Astrocyte (in vitro differentiated cells and primary cell): ENCODE results near the gene TMCC1. TPM values are rescaled to one million over a fixed set of nuclear protein-coding genes. Genes with fewer than 3 reads are reported as not detected.

Experiments
- DNase-seq: peaks from one replicate; pipeline ENCODE4 v3.0.0-alpha.2; 2010; ENCODE audit warnings: low read depth
- FAIRE-seq: peaks from 2 replicates; lab custom pipeline; 2011; peaks lifted over from hg19 to GRCh38; lab: Jason Lieb, UNC
- H2AFZ ChIP-seq: 2 replicates; pipeline ENCODE4 v1.6.0; 2012; ENCODE audit warnings: low read depth, low read length, inconsistent platforms
- H3K27ac ChIP-seq: 2 replicates; pipeline ENCODE4 v1.5.1; 2011; ENCODE audit warnings: low read depth, low read length, inconsistent platforms
- H3K27me3 ChIP-seq: 2 replicates; pipeline ENCODE4 v1.6.0; 2011; ENCODE audit warnings: low read length, inconsistent platforms; ENCODE audit not compliant: insufficient read depth
- H3K36me3 ChIP-seq: 2 replicates; pipeline ENCODE4 v1.5.1; 2011; ENCODE audit warnings: low read length, inconsistent platforms; ENCODE audit not compliant: insufficient read depth
- H3K4me1 ChIP-seq: 2 replicates; pipeline ENCODE4 v1.5.1; 2011; ENCODE audit warnings: low read length, inconsistent platforms; ENCODE audit not compliant: insufficient read depth
- H3K4me2 ChIP-seq: 2 replicates; pipeline ENCODE4 v1.6.0; 2012; ENCODE audit warnings: low read length, inconsistent platforms
- H3K4me3 ChIP-seq: 2 replicates; pipeline ENCODE4 v1.5.1; 2011; ENCODE audit warnings: low read depth, mild to moderate bottlenecking, low read length, inconsistent platforms; ENCODE audit not compliant: insufficient read depth
- H3K79me2 ChIP-seq: 2 replicates; pipeline ENCODE4 v1.6.0; 2012; ENCODE audit warnings: mild to moderate bottlenecking, low read length, inconsistent platforms; ENCODE audit not compliant: insufficient read depth
- H3K9ac ChIP-seq: 2 replicates; pipeline ENCODE4 v1.6.0; 2012; ENCODE audit warnings: mild to moderate bottlenecking, low read length, inconsistent platforms
- H3K9me3 ChIP-seq: 2 replicates; pipeline ENCODE4 v1.5.1; 2012; ENCODE audit warnings: low read depth, mild to moderate bottlenecking, low read length, inconsistent platforms; ENCODE audit not compliant: insufficient read depth
- H4K20me1 ChIP-seq: 2 replicates; pipeline ENCODE4 v1.6.0; 2012; ENCODE audit warnings: low read length, inconsistent platforms; ENCODE audit not compliant: insufficient read depth
- H3K27ac Mint-ChIP-seq: one replicate; pipeline ENCODE4 v1.8.0; 2021; ENCODE audit warnings: mild to moderate bottlenecking, mixed read lengths; ENCODE audit not compliant: unreplicated experiment
- H3K27me3 Mint-ChIP-seq: one replicate; pipeline ENCODE4 v1.8.0; 2021; ENCODE audit warnings: low read depth, mixed read lengths; ENCODE audit not compliant: unreplicated experiment
- H3K36me3 Mint-ChIP-seq: one replicate; pipeline ENCODE4 v1.8.0; 2021; ENCODE audit warnings: low read depth, mixed read lengths; ENCODE audit not compliant: unreplicated experiment
- H3K4me1 Mint-ChIP-seq: one replicate; pipeline ENCODE4 v1.8.0; 2021; ENCODE audit warnings: low read depth, mixed read lengths; ENCODE audit not compliant: unreplicated experiment
- H3K4me3 Mint-ChIP-seq: one replicate; pipeline ENCODE4 v1.8.0; 2021; ENCODE audit warnings: mild to moderate bottlenecking, moderate library complexity, mixed read lengths; ENCODE audit not compliant: unreplicated experiment
- H3K9me3 Mint-ChIP-seq: one replicate; pipeline ENCODE4 v1.8.0; 2021; ENCODE audit warnings: mild to moderate bottlenecking, mixed read lengths; ENCODE audit not compliant: unreplicated experiment
- EZH2 ChIP-seq: IDR thresholded peaks from 2 replicates; pipeline ENCODE4 v1.6.1; 2012; ENCODE audit warnings: mild to moderate bottlenecking, low read length, inconsistent platforms; ENCODE audit not compliant: insufficient read depth
- total RNA-seq: library from RNA; stranded (reverse); gene quantifications from 2 replicates; pipeline ENCODE4 v1.2.1, GENCODE V29; 2021
- TF ChIP-seq, protein P1 (sequence below): IDR thresholded peaks from 2 replicates; pipeline ENCODE4 v1.5.1; 2011; ENCODE audit warnings: low read depth, mild to moderate bottlenecking, inconsistent platforms, low read length, moderate library complexity; ENCODE audit not compliant: insufficient read depth

The TMCC1 gene
- total RNA-seq, 1 donor from 2014 or later: 37.9 TPM

DNA sequence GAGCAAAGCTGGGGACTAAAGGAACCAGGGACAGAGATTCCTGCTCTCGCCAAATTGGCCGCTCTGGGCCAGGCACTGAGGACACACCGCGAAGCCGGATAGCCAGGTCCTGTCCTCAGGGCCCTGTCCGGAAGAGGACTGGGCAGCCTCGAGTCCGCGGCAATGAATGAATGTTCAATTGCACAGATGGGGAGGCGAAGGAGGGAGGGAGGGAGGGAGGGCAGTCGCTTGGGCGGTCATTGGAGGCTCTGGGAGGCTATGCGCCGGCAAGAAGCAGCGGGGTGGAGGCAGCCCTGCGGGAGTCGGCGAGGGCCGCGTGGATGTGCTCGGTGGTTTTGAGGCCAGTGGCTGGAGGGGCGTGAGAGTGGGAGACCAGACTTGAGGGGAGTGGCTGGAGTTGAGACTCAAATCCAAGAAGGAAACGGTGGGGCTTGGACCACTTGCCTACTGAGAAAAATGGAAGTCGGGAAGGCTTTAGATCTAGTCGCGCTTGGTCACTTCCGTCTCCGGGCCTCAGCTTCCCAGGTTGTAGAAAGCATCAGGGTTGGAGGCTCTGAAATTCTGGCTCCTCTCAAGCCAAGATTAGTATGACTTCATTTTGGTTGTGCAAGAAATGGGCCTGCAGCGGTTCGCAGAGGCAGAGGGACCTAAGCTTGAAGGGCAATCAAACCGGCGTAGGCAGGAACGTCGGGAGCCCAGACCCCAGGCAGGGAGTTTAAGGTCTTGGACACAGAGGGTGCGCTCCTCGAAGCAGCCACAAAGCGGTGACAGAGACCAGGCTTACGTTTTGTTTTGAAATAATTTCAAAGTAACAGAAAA is 266.0 kb downstream of the TMCC1 start:
- H3K4me3 ChIP-seq: peak overlapping the region; percentile 48
- H3K27ac Mint-ChIP-seq: peak overlapping the region; percentile 99

DNA sequence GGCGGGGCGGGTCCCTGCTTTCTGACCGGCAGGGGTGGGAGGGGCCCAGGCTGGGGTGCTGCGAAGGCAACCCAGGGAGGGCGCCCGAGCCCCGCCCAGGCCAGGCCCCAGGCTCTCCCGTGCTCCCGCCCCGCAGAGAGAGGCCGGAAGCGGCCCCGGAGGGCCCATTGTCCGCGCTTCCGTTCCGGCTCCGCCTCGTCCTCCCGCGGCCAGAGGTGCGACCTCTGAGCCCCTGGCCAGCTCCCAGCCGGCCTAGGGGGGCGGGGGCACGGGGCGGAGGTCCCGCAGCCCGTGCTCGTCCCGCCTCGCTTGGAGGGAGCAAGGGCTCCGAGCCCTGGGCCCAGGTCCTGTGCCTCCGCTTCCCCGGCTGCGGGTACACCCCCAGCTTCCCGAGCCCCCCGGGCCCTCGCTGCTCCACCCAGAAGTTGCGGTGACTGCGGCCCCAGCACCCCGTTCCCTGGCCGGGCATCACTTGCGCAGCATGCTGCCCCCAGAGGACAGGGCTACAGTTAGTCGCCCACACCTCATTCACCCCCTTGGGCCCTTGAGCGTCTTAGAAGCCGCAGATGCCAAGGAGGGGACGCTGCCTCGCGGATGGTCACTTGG is 266.7 kb downstream of the TMCC1 start:
- Histone ChIP-seq H2AFZ (peak overlapping the region; percentile 92), H3K4me1 (peaks cover 43% of the 10 kb centered on the region), H3K4me3 (peak overlapping the region; percentile 48), H3K9me3 (no peaks in the 10 kb centered on the region), H3K27ac (peak overlapping the region; percentile 84), H3K27me3 (no peaks in the 10 kb centered on the region), H3K4me2 (peak overlapping the region; percentile 90), H3K36me3 (no peaks in the 10 kb centered on the region), H3K9ac (peak overlapping the region; percentile 84), H4K20me1 (no peaks in the 10 kb centered on the region), H3K79me2 (no peaks in the 10 kb centered on the region)
- FAIRE-seq: no peak
- Mint-ChIP-seq H3K27me3 (no peaks in the 10 kb centered on the region), H3K4me1 (peaks cover 27% of the 10 kb centered on the region), H3K9me3 (no peaks in the 10 kb centered on the region), H3K36me3 (no peaks in the 10 kb centered on the region), H3K27ac (peak overlapping the region; percentile 99), H3K4me3 (peak overlapping the region; percentile 86)
- DNase-seq: peak; percentile 59
- TF ChIP-seq EZH2: no peak
- TF ChIP-seq, protein P1, sequence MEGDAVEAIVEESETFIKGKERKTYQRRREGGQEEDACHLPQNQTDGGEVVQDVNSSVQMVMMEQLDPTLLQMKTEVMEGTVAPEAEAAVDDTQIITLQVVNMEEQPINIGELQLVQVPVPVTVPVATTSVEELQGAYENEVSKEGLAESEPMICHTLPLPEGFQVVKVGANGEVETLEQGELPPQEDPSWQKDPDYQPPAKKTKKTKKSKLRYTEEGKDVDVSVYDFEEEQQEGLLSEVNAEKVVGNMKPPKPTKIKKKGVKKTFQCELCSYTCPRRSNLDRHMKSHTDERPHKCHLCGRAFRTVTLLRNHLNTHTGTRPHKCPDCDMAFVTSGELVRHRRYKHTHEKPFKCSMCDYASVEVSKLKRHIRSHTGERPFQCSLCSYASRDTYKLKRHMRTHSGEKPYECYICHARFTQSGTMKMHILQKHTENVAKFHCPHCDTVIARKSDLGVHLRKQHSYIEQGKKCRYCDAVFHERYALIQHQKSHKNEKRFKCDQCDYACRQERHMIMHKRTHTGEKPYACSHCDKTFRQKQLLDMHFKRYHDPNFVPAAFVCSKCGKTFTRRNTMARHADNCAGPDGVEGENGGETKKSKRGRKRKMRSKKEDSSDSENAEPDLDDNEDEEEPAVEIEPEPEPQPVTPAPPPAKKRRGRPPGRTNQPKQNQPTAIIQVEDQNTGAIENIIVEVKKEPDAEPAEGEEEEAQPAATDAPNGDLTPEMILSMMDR: no peak

More for the DNA sequence above, 266.0 kb downstream of the TMCC1 start:
- peaks cover 39% of the 10 kb centered on the region for H3K4me1 ChIP-seq
- Mint-ChIP-seq H3K4me1 (peaks cover 21% of the 10 kb centered on the region), H3K36me3 (no peaks in the 10 kb centered on the region), H3K9me3 (no peaks in the 10 kb centered on the region), H3K4me3 (peak overlapping the region; percentile 86), H3K27me3 (no peaks in the 10 kb centered on the region)
- peak overlapping the region; percentile 92 for H2AFZ ChIP-seq
- FAIRE-seq (no peak), DNase-seq (peak; percentile 59)
- H3K36me3 ChIP-seq: no peaks in the 10 kb centered on the region
- H3K9ac ChIP-seq: peak overlapping the region; percentile 84
- no peaks in the 10 kb centered on the region for H3K79me2 ChIP-seq
- peak overlapping the region; percentile 84 for H3K27ac ChIP-seq
- H3K4me2 ChIP-seq: peak overlapping the region; percentile 90
- H3K27me3 ChIP-seq: no peaks in the 10 kb centered on the region
- no peak for TF ChIP-seq EZH2
- TF ChIP-seq, protein P1: peak; percentile 81
- H4K20me1 ChIP-seq: no peaks in the 10 kb centered on the region
- H3K9me3 ChIP-seq: no peaks in the 10 kb centered on the region
